ENCODE data around the gene GPA33. TPM values are rescaled to one million over a fixed set of nuclear protein-coding genes. Genes with fewer than 3 reads are reported as not detected.
A peak's percentile ranks its signal among the peaks of the same experiment; 100 is the strongest.

Gene GPA33
- total and polyA plus RNA-seq, 3 donors from 2014 or later: 0.62 to 1.1 (median 0.63) TPM

GRCh38 chr1:167136806-167137205 is 46.6 kb upstream of the GPA33 start:
- no peak overlapping the region for H3K27ac ChIP-seq

GRCh38 chr1:167136191-167136614 is 46.0 kb upstream of the GPA33 start:
- intact Hi-C loops (cut with DNase I; ENCODE audit: low total_unique reads): no loop called here
- TF ChIP-seq POLR2A (IDR thresholded peaks at IDR 0.05): no peak
- no peak for TF ChIP-seq CTCF (IDR thresholded peaks at IDR 0.05)
- Histone ChIP-seq H3K4me1 (peaks cover 22% of the 10 kb centered on the region), H3K27me3 (no peaks in the 10 kb centered on the region), H3K36me3 (ENCODE audit: low read depth, missing control alignments) (no peaks in the 10 kb centered on the region), H3K9me3 (no peaks in the 10 kb centered on the region), H3K4me3 (no peak overlapping the region), H3K27ac (peak overlapping the region in 1 of 2 donors; percentile 54)
- peak; percentile 30 for DNase-seq
- WGBS, 2 donors: 17 to 25% methylated on average over 2 of the region's 2 CpGs

More at GRCh38 chr1:167136806-167137205, 46.6 kb upstream of the GPA33 start:
- H3K4me1 ChIP-seq: peaks cover 22% of the 10 kb centered on the region
- TF ChIP-seq POLR2A (IDR thresholded peaks at IDR 0.05): no peak
- no peak for TF ChIP-seq CTCF (IDR thresholded peaks at IDR 0.05)
- intact Hi-C loops (cut with DNase I; ENCODE audit: low total_unique reads): no loop called here
- WGBS, 2 donors: 81 to 95% methylated on average over 2 of the region's 2 CpGs
- H3K9me3 ChIP-seq: no peaks in the 10 kb centered on the region
- H3K27me3 ChIP-seq: no peaks in the 10 kb centered on the region
- no peaks in the 10 kb centered on the region for H3K36me3 ChIP-seq (ENCODE audit: low read depth, missing control alignments)
- no peak overlapping the region for H3K4me3 ChIP-seq
- no peak for DNase-seq

- H3K4me3 ChIP-seq: no peak overlapping the region
- H3K9me3 ChIP-seq: no peaks in the 10 kb centered on the region
- peak overlapping the region in 1 of 2 donors; percentile 54 for H3K27ac ChIP-seq
- 80 to 88% methylated on average over 4 of the region's 4 CpGs for WGBS, 2 donors
- no peak for TF ChIP-seq CTCF (IDR thresholded peaks at IDR 0.05)
- TF ChIP-seq POLR2A (IDR thresholded peaks at IDR 0.05): no peak
- H3K36me3 ChIP-seq (ENCODE audit: low read depth, missing control alignments): no peaks in the 10 kb centered on the region
- intact Hi-C loops (cut with DNase I; ENCODE audit: low total_unique reads): no loop called here
- no peak for DNase-seq
- peaks cover 22% of the 10 kb centered on the region for H3K4me1 ChIP-seq
- H3K27me3 ChIP-seq: no peaks in the 10 kb centered on the region
Observed at GRCh38 chr1:167135281-167135840, 45.2 kb upstream of the GPA33 start.

- Histone ChIP-seq H3K9me3 (no peaks in the 10 kb centered on the region), H3K4me3 (no peak overlapping the region), H3K27ac (no peak overlapping the region), H3K27me3 (no peaks in the 10 kb centered on the region), H3K36me3 (ENCODE audit: low read depth, missing control alignments) (no peaks in the 10 kb centered on the region), H3K4me1 (peaks cover 21% of the 10 kb centered on the region)
- intact Hi-C loops (cut with DNase I; ENCODE audit: low total_unique reads): no loop called here
- WGBS, 2 donors: 89% methylated on average over 8 of the region's 8 CpGs
- TF ChIP-seq CTCF (IDR thresholded peaks at IDR 0.05) (no peak), POLR2A (IDR thresholded peaks at IDR 0.05) (no peak)
- DNase-seq: no peak
Observed at GRCh38 chr1:167132301-167133010, 42.3 kb upstream of the GPA33 start.

All from testis (tissue), 3 donors.